Measurements from ENCODE around the gene SLC35F3. TPM values are rescaled to one million over a fixed set of nuclear protein-coding genes. Genes with fewer than 3 reads are reported as not detected.

SLC35F3 gene
- total RNA-seq, 1 experiment from 2014 or later: 0.94 TPM

DNA sequence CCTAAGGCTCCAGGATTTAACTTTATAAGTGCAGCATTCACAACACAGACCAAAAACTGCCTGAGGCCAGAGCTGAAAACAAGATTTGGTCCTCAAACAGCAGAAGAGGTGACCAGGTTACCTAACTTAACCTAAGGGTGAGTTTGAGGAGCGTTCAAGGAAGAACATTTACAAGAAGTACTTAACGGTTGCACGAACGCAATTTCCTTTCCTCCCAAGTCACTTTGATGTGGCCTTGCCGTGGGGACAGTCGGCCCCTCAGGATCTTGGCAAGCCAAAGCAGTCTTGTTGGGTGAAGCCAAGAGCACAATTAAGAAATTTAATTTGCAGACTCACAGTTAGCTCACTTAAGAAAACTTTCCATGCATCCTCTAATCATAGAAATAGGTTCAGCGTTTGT, 266.1 kb downstream of the SLC35F3 start (continued):
- TF ChIP-seq, protein P1, sequence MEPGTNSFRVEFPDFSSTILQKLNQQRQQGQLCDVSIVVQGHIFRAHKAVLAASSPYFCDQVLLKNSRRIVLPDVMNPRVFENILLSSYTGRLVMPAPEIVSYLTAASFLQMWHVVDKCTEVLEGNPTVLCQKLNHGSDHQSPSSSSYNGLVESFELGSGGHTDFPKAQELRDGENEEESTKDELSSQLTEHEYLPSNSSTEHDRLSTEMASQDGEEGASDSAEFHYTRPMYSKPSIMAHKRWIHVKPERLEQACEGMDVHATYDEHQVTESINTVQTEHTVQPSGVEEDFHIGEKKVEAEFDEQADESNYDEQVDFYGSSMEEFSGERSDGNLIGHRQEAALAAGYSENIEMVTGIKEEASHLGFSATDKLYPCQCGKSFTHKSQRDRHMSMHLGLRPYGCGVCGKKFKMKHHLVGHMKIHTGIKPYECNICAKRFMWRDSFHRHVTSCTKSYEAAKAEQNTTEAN (CRISPR knock-in tag; IDR thresholded peaks at IDR 0.05): no peak
- no peak for TF ChIP-seq ATF1 (CRISPR knock-in tag; IDR thresholded peaks at IDR 0.05)
- TF ChIP-seq, protein P2, sequence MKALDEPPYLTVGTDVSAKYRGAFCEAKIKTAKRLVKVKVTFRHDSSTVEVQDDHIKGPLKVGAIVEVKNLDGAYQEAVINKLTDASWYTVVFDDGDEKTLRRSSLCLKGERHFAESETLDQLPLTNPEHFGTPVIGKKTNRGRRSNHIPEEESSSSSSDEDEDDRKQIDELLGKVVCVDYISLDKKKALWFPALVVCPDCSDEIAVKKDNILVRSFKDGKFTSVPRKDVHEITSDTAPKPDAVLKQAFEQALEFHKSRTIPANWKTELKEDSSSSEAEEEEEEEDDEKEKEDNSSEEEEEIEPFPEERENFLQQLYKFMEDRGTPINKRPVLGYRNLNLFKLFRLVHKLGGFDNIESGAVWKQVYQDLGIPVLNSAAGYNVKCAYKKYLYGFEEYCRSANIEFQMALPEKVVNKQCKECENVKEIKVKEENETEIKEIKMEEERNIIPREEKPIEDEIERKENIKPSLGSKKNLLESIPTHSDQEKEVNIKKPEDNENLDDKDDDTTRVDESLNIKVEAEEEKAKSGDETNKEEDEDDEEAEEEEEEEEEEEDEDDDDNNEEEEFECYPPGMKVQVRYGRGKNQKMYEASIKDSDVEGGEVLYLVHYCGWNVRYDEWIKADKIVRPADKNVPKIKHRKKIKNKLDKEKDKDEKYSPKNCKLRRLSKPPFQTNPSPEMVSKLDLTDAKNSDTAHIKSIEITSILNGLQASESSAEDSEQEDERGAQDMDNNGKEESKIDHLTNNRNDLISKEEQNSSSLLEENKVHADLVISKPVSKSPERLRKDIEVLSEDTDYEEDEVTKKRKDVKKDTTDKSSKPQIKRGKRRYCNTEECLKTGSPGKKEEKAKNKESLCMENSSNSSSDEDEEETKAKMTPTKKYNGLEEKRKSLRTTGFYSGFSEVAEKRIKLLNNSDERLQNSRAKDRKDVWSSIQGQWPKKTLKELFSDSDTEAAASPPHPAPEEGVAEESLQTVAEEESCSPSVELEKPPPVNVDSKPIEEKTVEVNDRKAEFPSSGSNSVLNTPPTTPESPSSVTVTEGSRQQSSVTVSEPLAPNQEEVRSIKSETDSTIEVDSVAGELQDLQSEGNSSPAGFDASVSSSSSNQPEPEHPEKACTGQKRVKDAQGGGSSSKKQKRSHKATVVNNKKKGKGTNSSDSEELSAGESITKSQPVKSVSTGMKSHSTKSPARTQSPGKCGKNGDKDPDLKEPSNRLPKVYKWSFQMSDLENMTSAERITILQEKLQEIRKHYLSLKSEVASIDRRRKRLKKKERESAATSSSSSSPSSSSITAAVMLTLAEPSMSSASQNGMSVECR (CRISPR knock-in tag; IDR thresholded peaks at IDR 0.05; ENCODE audit: borderline replicate concordance): no peak
- TF ChIP-seq, protein P3, sequence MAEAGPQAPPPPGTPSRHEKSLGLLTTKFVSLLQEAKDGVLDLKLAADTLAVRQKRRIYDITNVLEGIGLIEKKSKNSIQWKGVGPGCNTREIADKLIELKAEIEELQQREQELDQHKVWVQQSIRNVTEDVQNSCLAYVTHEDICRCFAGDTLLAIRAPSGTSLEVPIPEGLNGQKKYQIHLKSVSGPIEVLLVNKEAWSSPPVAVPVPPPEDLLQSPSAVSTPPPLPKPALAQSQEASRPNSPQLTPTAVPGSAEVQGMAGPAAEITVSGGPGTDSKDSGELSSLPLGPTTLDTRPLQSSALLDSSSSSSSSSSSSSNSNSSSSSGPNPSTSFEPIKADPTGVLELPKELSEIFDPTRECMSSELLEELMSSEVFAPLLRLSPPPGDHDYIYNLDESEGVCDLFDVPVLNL (CRISPR knock-in tag; IDR thresholded peaks at IDR 0.05; ENCODE audit: borderline replicate concordance, low read depth): no peak

DNA sequence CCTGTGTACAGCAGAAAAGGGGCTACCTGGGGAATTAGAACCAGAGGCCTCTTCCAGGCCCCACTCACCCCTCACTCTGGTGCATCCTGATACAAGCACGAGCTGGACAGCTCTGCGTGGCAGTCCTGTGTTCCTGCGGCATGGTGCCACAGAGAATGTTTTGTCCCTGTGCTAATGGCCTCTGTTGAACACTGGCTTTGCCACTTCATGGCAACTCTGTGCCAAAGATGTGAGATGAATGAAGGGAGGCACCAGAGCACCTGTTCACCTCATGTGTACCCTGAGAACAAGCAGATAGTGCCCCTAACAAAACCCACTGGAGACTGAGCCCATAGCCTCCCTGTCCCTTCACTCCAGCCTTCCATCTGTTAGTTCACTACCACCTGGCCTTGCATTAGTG, 269.5 kb downstream of the SLC35F3 start:
- Mint-ChIP-seq H3K27me3 (ENCODE audit: low read depth) (peaks cover 3% of the 10 kb centered on the region), H3K9me3 (peaks cover 22% of the 10 kb centered on the region), H3K36me3 (peaks cover 14% of the 10 kb centered on the region), H3K27ac (no peak overlapping the region), H3K4me1 (0 out of 2 replicates have a peak, but pooled peaks cover 2% of the 10 kb centered on the region), H3K4me3 (no peak overlapping the region)
- POLR2A ChIA-PET: no interaction called here
- no peak for DNase-seq (ENCODE audit: low spot score)
- CTCF ChIA-PET: interaction anchor here (4.0 kb wide), 1 partner anchor 15 kb away, joined by 15 read pairs; no protein-coding TSS in a partner anchor
- no peak for ATAC-seq
- TF ChIP-seq SMAD4 (CRISPR knock-in tag; IDR thresholded peaks at IDR 0.05) (no peak), ZNF138 (CRISPR knock-in tag; conservative IDR thresholded peaks at IDR 0.05) (no peak), FOXK1 (CRISPR knock-in tag; IDR thresholded peaks at IDR 0.05) (no peak), SMAD3 (CRISPR knock-in tag; IDR thresholded peaks at IDR 0.05; ENCODE audit: borderline replicate concordance) (no peak), ZNF396 (CRISPR knock-in tag; IDR thresholded peaks at IDR 0.05; ENCODE audit: borderline replicate concordance) (no peak), IRF2 (CRISPR knock-in tag; IDR thresholded peaks at IDR 0.05; ENCODE audit: borderline replicate concordance, low read depth) (no peak), ETV6 (CRISPR knock-in tag; IDR thresholded peaks at IDR 0.05) (no peak), ZBTB21 (CRISPR knock-in tag; IDR thresholded peaks at IDR 0.05; ENCODE audit: borderline replicate concordance) (no peak), ZNF423 (CRISPR knock-in tag; IDR thresholded peaks at IDR 0.05) (no peak), GABPB1 (CRISPR knock-in tag; IDR thresholded peaks at IDR 0.05) (no peak)
- TF ChIP-seq, protein P4, sequence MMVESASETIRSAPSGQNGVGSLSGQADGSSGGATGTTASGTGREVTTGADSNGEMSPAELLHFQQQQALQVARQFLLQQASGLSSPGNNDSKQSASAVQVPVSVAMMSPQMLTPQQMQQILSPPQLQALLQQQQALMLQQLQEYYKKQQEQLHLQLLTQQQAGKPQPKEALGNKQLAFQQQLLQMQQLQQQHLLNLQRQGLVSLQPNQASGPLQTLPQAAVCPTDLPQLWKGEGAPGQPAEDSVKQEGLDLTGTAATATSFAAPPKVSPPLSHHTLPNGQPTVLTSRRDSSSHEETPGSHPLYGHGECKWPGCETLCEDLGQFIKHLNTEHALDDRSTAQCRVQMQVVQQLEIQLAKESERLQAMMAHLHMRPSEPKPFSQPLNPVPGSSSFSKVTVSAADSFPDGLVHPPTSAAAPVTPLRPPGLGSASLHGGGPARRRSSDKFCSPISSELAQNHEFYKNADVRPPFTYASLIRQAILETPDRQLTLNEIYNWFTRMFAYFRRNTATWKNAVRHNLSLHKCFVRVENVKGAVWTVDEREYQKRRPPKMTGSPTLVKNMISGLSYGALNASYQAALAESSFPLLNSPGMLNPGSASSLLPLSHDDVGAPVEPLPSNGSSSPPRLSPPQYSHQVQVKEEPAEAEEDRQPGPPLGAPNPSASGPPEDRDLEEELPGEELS (CRISPR knock-in tag; IDR thresholded peaks at IDR 0.05): no peak
- TF ChIP-seq, protein P5, sequence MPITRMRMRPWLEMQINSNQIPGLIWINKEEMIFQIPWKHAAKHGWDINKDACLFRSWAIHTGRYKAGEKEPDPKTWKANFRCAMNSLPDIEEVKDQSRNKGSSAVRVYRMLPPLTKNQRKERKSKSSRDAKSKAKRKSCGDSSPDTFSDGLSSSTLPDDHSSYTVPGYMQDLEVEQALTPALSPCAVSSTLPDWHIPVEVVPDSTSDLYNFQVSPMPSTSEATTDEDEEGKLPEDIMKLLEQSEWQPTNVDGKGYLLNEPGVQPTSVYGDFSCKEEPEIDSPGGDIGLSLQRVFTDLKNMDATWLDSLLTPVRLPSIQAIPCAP (CRISPR knock-in tag; IDR thresholded peaks at IDR 0.05): no peak
- TF ChIP-seq, protein P6, sequence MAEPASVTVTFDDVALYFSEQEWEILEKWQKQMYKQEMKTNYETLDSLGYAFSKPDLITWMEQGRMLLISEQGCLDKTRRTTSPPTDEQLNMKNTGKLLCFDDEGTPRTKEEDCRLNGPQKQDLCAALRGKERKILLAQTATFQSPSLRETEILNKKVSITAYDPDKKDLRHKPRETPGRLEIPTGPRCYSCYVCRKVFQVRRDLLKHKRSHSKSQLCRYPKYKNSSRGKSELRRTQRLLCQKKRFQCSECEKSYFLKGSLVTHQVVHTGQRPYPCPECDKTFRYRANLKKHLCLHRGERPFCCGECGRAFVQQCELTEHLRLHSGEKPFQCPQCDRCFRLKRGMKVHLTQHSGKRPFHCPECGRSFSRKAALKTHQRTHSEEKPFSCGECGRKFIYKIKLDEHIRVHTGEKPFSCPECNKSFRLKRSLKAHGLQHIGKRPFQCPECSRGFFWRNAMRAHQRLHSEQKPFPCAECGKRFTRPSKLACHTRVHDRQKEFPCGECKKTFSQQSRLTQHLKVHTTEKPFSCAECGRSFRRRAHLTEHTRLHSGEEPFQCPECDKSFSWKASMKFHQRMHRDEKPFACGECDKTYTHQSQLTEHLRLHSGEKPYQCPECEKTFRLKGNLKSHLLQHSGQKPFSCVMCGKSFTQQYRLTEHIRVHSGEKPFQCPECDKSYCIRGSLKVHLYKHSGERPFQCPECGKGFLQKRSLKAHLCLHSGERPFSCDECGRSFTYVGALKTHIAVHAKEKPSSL (CRISPR knock-in tag; conservative IDR thresholded peaks at IDR 0.05): no peak
- TF ChIP-seq, protein P7, sequence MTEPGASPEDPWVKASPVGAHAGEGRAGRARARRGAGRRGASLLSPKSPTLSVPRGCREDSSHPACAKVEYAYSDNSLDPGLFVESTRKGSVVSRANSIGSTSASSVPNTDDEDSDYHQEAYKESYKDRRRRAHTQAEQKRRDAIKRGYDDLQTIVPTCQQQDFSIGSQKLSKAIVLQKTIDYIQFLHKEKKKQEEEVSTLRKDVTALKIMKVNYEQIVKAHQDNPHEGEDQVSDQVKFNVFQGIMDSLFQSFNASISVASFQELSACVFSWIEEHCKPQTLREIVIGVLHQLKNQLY (CRISPR knock-in tag; IDR thresholded peaks at IDR 0.05): no peak
- TF ChIP-seq, protein P8, sequence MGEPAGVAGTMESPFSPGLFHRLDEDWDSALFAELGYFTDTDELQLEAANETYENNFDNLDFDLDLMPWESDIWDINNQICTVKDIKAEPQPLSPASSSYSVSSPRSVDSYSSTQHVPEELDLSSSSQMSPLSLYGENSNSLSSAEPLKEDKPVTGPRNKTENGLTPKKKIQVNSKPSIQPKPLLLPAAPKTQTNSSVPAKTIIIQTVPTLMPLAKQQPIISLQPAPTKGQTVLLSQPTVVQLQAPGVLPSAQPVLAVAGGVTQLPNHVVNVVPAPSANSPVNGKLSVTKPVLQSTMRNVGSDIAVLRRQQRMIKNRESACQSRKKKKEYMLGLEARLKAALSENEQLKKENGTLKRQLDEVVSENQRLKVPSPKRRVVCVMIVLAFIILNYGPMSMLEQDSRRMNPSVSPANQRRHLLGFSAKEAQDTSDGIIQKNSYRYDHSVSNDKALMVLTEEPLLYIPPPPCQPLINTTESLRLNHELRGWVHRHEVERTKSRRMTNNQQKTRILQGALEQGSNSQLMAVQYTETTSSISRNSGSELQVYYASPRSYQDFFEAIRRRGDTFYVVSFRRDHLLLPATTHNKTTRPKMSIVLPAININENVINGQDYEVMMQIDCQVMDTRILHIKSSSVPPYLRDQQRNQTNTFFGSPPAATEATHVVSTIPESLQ (CRISPR knock-in tag; IDR thresholded peaks at IDR 0.05): no peak
